ENCODE results near the gene MISP3.

The MISP3 gene

GRCh38 chr19:14054099-14054498, 18.5 kb upstream of the MISP3 start:
- no peak for DNase-seq (ENCODE audit: low read depth)
- H3K4me3 ChIP-seq (ENCODE audit: low read depth, low read length): no peak overlapping the region
- TF ChIP-seq CTCF (IDR thresholded peaks at IDR 0.05; ENCODE audit: low read depth, low read length, missing control alignments): no peak

- no peak for TF ChIP-seq CTCF (IDR thresholded peaks at IDR 0.05; ENCODE audit: low read depth, low read length, missing control alignments)
- no peak for DNase-seq (ENCODE audit: low read depth)
- no peak overlapping the region for H3K4me3 ChIP-seq (ENCODE audit: low read depth, low read length)
Observed at GRCh38 chr19:14054721-14055120, 17.9 kb upstream of the MISP3 start.

DNA sequence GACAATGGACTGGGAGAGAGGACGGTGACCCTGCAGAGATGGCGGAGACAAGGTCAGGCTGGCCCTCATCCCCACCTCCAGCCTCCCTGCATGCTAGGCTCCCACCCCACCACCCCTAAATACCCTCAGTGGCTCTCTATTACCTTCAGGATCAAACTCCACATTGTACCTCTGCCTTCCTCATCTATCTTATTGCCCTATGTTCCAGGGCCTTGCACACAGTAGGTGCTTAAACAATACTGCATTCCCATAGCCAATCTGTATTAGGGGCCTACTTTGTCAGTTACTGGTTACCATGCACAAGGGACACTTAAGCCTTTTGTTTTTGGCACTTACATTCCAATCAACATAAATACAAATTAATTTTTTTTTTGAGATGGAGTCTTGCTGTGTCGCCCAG, 17.2 kb upstream of the MISP3 start:
- H3K4me3 ChIP-seq (ENCODE audit: low read depth, low read length): no peak overlapping the region
- no peak for TF ChIP-seq CTCF (IDR thresholded peaks at IDR 0.05; ENCODE audit: low read depth, low read length, missing control alignments)
- no peak for DNase-seq (ENCODE audit: low read depth)

DNA sequence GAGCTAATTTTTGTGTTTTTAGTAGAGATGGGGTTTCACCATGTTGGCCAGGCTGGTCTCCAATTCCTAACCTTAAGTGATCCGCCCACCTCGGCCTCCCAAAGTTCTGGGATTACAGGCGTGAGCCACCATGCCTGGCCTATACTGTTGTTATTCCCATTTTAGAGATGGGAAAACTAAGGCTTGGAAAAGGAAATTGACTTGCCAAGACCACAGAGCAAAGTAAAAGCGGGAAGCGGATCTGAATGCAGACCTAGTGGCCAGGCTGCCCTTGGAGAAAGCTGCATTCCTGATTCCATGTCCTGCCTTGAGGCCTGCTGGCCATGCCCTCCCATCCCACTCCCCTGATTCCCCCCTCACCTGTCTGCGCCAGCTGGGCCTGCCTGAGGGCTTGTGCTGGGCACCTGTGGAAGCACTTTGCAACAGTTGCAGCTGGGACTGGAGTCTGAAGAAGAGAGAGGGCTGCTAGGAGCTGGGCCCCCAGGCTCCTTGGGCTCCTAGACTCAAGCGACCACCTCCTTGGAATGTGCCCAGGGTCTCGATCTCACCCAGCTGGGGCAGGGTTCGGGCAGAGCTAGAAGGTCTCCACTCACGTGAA, 16.4 kb upstream of the MISP3 start:
- H3K4me3 ChIP-seq (ENCODE audit: low read depth, low read length): no peak overlapping the region
- DNase-seq (ENCODE audit: low read depth): no peak
- no peak for TF ChIP-seq CTCF (IDR thresholded peaks at IDR 0.05; ENCODE audit: low read depth, low read length, missing control alignments)

- TF ChIP-seq CTCF (IDR thresholded peaks at IDR 0.05; ENCODE audit: low read depth, low read length, missing control alignments): no peak
- H3K4me3 ChIP-seq (ENCODE audit: low read depth, low read length): no peak overlapping the region
Observed at GRCh38 chr19:14056741-14057356, 15.7 kb upstream of the MISP3 start.

DNA sequence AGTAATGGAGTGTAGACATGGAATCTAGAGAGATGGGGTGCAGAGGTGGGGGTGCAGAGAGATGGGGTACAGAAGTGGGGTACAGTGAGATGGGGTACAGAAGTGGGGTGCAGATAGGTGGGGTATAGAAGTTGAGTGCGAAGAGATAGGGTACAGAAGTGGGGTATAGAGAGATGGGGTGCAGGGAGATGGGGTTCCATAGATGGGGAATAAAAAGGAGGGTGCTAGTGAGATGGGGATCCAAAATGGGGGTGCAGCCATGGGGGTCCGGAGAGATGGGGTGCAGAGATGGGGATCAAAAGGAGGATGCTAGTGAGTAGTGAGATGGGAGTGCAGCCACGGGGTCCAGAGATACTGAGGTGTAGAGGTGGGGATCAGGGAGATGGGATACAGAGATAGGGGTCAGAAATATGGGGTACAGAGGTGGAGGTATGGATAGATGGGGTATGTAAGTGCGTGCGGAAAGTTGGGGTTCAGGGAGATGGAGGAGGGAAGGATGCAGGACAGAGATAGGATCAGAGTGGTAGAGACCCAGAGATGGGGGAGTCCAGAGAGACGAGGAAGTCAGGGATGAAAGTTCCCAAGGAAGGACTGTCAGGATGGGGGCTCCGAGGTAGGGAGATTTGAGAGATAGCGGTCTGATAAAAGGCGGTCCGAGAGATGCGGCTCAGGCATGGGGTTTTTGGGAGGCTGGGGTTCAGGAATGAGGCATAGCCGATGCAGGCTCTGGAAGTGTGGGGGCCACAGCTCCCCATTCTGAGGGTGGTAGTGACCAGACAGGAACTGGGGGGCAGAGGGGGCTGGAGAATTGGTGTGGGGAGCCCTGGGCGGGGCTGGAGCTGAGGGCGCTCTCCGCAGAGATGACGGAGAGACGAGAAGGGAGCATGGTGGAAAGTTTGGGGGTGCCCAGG, 14.1 kb upstream of the MISP3 start:
- TF ChIP-seq CTCF (IDR thresholded peaks at IDR 0.05; ENCODE audit: low read depth, low read length, missing control alignments): no peak
- H3K4me3 ChIP-seq (ENCODE audit: low read depth, low read length): no peak overlapping the region
- DNase-seq (ENCODE audit: low read depth): no peak

More at GRCh38 chr19:14056741-14057356, 15.7 kb upstream of the MISP3 start:
- DNase-seq (ENCODE audit: low read depth): no peak
